DOHH2 (cell line): ENCODE results near the gene CRYBG1.

Experiments
- H3F3A ChIP-seq: fragments of 200-600 bp; sonication (generic), shearing (Covaris generic); 2 replicates; pipeline ENCODE4 v1.6.0; 2016; ENCODE audit warnings: antibody characterized with exemption, mild to moderate bottlenecking; ENCODE audit not compliant: control insufficient read depth, insufficient read depth
- H3K27ac ChIP-seq: fragments of 200-600 bp; sonication (generic); 2 replicates; pipeline ENCODE4 v1.5.1; 2014; ENCODE audit warnings: low read depth, mild to moderate bottlenecking, low read length, moderate library complexity
- H3K27me3 ChIP-seq: fragments of 200-600 bp; sonication (generic); 2 replicates; pipeline ENCODE4 v1.6.1; 2014; ENCODE audit warnings: mild to moderate bottlenecking, low read length, mixed read lengths; ENCODE audit not compliant: control insufficient read depth
- H3K36me3 ChIP-seq: fragments of 200-600 bp; sonication (generic); 2 replicates; pipeline ENCODE4 v1.6.1; 2014; ENCODE audit warnings: mild to moderate bottlenecking, low read length, moderate library complexity, mixed read lengths; ENCODE audit not compliant: control insufficient read depth
- H3K4me1 ChIP-seq: fragments of 200-600 bp; sonication (generic); 2 replicates; pipeline ENCODE4 v1.6.1; 2014; ENCODE audit warnings: mild to moderate bottlenecking, low read length, mixed read lengths; ENCODE audit not compliant: control insufficient read depth
- H3K4me2 ChIP-seq: fragments of 200-600 bp; sonication (generic); 2 replicates; pipeline ENCODE4 v1.6.0; 2014; ENCODE audit warnings: mild to moderate bottlenecking, low read length, moderate library complexity
- H3K4me3 ChIP-seq: fragments of 200-600 bp; sonication (generic); 2 replicates; pipeline ENCODE4 v1.5.1; 2014; ENCODE audit warnings: mild to moderate bottlenecking, low read length, mixed read lengths
- H3K79me2 ChIP-seq: fragments of 200-600 bp; sonication (generic); 2 replicates; pipeline ENCODE4 v1.6.1; 2014; ENCODE audit warnings: mild to moderate bottlenecking, low read length, mixed read lengths; ENCODE audit not compliant: control insufficient read depth
- H3K9me2 ChIP-seq: fragments of 200-600 bp; sonication (generic); replicated peaks from 2 replicates; pipeline ENCODE4 v1.6.1; 2014; ENCODE audit warnings: mild to moderate bottlenecking, low read length, mixed read lengths; ENCODE audit not compliant: control insufficient read depth
- H3K9me3 ChIP-seq: fragments of 200-600 bp; sonication (generic); 2 replicates; pipeline ENCODE4 v1.6.1; 2014; ENCODE audit warnings: antibody characterized with exemption, low read length, mixed read lengths; ENCODE audit not compliant: control insufficient read depth, insufficient read depth
- H4K20me1 ChIP-seq: fragments of 200-600 bp; sonication (generic); 2 replicates; pipeline ENCODE4 v1.6.0; 2014; ENCODE audit warnings: low read depth, mild to moderate bottlenecking, antibody characterized with exemption, low read length, moderate library complexity; ENCODE audit not compliant: control insufficient read depth, insufficient read depth
- CTCF ChIP-seq: fragments of 200-600 bp; sonication (generic); IDR thresholded peaks from one replicate; pipeline ENCODE4 v1.5.1; 2014; ENCODE audit warnings: antibody characterized with exemption, mild to moderate bottlenecking, low read depth, low read length; ENCODE audit not compliant: poor library complexity, severe bottlenecking
- EZH2phosphoT487 ChIP-seq: fragments of 200-600 bp; sonication (generic); IDR thresholded peaks from 2 replicates; pipeline ENCODE4 v1.6.1; 2017; ENCODE audit warnings: borderline replicate concordance, mild to moderate bottlenecking, antibody characterized with exemption, low read length, moderate library complexity, mixed read lengths

The CRYBG1 gene

GRCh38 chr6:106390088-106390487 is 29.6 kb downstream of the CRYBG1 start:
- Histone ChIP-seq H3K79me2 (no peaks in the 10 kb centered on the region), H4K20me1 (no peaks in the 10 kb centered on the region), H3K9me3 (no peaks in the 10 kb centered on the region), H3K4me3 (no peak overlapping the region), H3K4me2 (no peak overlapping the region), H3K27me3 (peaks cover 8% of the 10 kb centered on the region), H3K9me2 (no peaks in the 10 kb centered on the region), H3K4me1 (no peaks in the 10 kb centered on the region), H3K36me3 (no peaks in the 10 kb centered on the region), H3F3A (no peaks in the 10 kb centered on the region), H3K27ac (no peak overlapping the region)
- TF ChIP-seq EZH2phosphoT487 (no peak), CTCF (no peak)

GRCh38 chr6:106396426-106397220 is 36.1 kb downstream of the CRYBG1 start:
- TF ChIP-seq EZH2phosphoT487 (no peak), CTCF (no peak)
- Histone ChIP-seq H3K36me3 (no peaks in the 10 kb centered on the region), H3F3A (no peaks in the 10 kb centered on the region), H3K9me3 (no peaks in the 10 kb centered on the region), H3K9me2 (no peaks in the 10 kb centered on the region), H3K27ac (no peak overlapping the region), H3K4me3 (no peak overlapping the region), H3K4me2 (no peak overlapping the region), H3K27me3 (peaks cover 10% of the 10 kb centered on the region), H3K4me1 (no peaks in the 10 kb centered on the region), H4K20me1 (no peaks in the 10 kb centered on the region), H3K79me2 (no peaks in the 10 kb centered on the region)

- Histone ChIP-seq H3K4me1 (no peaks in the 10 kb centered on the region), H4K20me1 (no peaks in the 10 kb centered on the region), H3K27ac (no peak overlapping the region), H3K36me3 (no peaks in the 10 kb centered on the region), H3K9me3 (no peaks in the 10 kb centered on the region), H3K9me2 (no peaks in the 10 kb centered on the region), H3K27me3 (peaks cover 10% of the 10 kb centered on the region), H3K4me3 (no peak overlapping the region), H3F3A (no peaks in the 10 kb centered on the region), H3K4me2 (no peak overlapping the region), H3K79me2 (no peaks in the 10 kb centered on the region)
- TF ChIP-seq CTCF, result no peak
- no peak for TF ChIP-seq EZH2phosphoT487
Observed at GRCh38 chr6:106397431-106397830, 36.9 kb downstream of the CRYBG1 start.
